ENCODE measurements around the gene KRTAP5-2.
"Not testable (repeated sequence)": the region's sequence is repeated elsewhere in the genome, so short reads cannot be mapped to it uniquely, and the experiment has no call there.

Gene KRTAP5-2, protein sequence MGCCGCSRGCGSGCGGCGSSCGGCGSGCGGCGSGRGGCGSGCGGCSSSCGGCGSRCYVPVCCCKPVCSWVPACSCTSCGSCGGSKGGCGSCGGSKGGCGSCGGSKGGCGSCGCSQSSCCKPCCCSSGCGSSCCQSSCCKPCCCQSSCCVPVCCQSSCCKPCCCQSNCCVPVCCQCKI

DNA sequence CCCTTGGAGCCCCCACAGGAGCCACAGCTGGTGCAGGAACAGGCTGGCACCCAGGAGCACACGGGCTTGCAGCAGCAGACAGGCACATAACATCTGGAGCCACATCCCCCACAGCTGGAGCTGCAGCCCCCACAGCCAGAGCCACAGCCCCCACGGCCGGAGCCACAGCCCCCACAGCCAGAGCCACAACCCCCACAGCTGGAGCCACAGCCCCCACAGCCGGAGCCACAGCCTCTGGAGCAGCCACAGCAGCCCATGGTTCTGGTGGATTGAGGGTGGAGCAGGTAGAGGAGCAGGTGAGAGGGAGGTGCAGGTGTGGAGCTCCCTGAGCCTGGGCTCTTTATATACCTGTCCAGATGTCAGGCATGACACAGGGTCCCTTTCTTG is at the start of gene KRTAP5-2:
Gene KRTAP5-2, minus strand, starts transcription at position 301 of the 387 bp plus-strand sequence. Its CDS starts 44 bp downstream, at position 257.
- no peak for DNase-seq

DNA sequence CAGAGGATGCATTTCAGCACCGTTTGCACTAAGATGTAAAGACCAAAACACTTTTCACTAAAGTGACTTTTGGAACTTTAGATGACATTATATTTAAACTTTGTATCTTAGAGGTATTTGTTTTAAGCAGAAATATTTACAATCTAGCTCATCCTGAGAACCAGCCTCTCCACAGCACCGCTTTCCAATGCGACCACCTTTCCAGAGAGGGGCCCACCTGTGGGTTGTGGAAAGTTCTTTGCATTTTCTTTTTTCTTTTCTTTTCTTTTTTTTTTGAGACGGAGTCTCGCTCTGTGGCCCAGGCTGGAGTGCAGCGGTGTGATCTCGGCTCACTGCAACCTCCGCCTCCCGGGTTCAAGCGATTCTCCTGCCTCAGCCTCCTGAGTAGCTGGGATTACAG is 48.4 kb upstream of the KRTAP5-2 start:
- DNase-seq, result not testable (repeated sequence)

GRCh38 chr11:1645357-1645821 is 47.3 kb upstream of the KRTAP5-2 start:
- DNase-seq, result no peak

DNA sequence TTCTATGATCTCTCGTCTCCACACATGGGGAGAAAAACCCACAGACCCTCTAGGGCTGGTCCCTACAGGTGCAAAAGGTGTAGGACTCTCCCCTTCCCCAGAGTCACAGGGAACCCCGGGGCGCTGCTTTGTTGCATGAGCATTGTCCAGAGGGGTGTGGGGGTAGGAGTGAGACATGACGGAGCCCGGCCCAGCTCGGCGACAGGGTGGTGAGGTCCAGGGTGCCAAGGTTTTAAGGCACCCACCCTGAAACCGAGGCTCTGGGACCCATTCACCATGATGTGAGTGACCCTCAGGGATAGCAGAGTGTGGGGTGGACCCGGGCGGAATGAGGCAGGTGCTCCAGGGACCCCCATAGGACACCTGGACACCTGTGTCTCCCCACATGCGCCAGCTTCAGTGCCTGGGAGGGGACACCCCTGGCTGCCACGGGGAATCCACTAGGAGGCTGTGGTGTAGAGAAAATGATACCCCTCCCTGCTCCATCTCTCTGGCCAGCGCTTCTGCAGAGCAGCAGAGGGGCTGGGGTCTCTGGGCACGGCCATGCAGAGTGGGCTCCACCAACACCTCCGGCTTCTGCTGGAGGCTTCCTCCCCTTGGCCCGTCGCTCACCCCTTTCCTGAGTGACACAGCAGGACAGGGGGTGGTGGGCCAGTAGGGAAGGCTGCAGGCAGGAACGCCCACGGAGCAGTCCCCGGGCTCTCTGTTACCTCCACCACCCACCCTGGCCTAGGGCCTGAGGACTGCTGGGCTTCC is 46.7 kb upstream of the KRTAP5-2 start:
- DNase-seq, result no peak

GRCh38 chr11:1643146-1643690 is 45.1 kb upstream of the KRTAP5-2 start:
- no peak for DNase-seq

DNA sequence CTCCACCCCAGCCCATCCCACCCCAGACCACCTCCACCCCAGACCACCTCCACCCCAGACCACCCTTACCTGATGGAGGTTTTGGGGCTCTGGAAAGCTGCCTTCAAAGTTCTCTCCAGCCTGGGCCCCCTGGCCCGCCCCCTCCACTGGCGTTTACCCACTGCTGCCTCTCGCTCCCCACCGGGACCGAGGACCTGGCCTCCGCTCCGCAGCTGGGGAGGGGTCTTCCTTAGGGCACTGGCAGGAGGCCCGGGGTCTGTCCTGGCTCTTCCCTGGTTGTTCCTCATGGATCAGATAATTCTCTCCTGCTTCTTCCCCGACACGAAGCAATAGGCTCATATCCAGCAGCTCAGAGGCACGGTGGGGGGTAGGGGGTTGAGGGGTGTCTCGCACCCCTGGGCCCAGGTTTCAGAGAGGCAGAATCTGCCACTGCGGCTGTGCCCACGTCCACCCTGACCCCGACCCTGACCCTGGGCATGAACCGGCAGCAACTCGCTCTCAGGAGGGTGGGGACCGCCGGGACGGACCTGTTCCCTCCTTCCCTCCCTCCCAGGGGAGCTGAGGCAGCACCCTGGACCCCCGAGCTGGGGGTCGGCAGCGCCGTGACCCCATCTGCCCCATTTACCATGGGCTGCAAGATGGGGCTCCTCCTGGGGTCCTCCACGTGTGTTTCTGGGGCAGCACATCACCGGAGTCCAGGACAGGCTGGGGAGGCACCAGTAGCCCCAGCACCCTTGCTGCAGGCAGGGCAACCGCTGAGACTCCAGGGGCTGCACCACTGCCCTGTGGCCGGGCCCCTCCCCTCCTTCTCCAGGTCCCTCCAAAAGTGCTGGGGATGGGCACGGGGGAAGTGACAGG is 44.4 kb upstream of the KRTAP5-2 start:
- DNase-seq, result no peak

- no peak for DNase-seq
These were observed 43.0 kb upstream of the KRTAP5-2 start for GRCh38 chr11:1641096-1641495.

DNA sequence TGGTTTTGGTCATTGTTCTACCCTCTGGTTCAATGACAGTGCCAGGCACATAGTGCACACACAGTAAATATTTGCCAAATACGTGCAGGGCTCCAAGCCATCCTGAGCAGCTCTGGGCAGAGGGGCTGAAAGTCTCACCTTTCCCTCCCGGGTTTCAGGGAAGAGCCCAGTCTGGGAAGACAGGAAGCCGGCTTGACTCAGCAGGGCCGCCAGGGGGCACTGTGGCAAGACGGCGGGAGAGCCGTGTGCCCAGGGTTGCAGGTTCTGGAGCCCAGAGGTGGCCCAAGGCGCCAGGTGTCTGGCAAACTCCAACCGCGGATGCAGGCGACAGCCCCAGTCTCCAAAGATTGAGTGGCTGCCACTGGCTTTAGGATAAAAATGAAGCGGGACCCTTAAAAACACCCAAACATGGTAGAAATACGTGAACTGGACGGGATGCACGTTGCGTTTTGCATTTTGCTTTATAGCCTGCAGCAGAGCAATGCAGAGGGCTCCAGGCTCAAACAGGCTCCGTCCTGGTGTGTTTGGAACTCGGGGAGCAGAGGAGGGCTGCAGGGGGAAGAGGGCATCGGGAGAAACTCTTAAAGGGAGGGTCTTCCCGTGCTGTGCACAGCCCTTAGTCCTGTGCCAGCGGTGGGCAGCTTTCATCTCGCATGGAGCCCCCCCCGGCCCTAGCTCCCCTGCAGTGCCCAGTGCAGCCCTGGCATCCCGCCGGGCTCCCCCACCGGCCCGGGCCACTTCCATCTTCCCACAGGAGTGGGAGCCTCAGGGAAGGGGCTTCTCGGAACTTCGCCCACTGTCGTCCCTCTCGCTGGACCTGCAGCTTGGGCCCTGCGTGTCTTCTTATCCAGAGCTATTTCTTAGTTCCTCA is 42.2 kb upstream of the KRTAP5-2 start:
- DNase-seq, result peak; percentile 42 to 88

DNA sequence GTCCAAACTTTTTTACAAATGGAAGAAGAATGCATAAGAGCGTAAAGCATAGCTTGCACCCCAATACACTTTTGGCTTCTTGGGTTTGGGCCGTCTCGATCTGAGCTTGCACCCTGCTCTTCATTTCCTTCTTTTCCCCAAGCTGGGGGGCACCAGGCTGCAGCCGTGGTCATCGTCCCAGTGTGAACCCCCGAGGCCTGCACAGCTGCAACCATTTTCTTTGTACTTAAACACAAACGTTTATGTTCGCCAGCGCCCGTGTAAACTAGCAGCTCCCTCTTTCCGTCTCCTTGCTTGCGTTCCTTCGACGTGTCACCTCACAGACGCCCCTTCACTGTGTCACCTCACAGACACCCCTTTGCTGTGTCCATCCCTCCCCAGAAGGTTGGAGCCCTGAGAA is 41.6 kb upstream of the KRTAP5-2 start:
- DNase-seq, result no peak

DNA sequence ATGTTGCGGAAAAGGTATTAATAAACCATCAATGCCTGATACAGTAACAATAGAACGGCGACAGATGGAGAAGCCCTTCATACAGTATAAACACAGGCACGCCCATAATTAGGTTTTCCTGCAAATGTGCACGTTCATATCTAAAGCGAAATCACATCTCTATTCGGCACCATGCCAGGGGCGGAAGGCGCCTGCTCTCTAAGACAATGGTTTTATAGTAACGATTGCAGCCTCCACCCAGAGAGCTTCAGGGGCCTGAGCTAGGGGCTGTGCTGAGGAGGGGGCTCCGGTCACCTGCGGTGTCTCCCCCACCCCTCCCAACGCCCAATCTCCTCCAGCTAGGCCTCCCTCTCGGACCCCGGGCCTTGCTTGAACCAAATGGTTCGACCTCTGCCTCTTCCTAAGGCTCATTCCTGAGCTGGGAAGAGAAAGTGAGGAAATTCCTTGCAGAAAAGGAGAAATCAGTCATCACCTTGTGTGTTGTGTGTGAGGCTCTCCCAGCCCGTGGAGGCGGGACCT is 41.1 kb upstream of the KRTAP5-2 start:
- peak; percentile 16 to 29 for DNase-seq

GRCh38 chr11:1638344-1638743 is 40.2 kb upstream of the KRTAP5-2 start:
- DNase-seq, result no peak

GRCh38 chr11:1637628-1638027 is 39.5 kb upstream of the KRTAP5-2 start:
- no peak for DNase-seq

DNA sequence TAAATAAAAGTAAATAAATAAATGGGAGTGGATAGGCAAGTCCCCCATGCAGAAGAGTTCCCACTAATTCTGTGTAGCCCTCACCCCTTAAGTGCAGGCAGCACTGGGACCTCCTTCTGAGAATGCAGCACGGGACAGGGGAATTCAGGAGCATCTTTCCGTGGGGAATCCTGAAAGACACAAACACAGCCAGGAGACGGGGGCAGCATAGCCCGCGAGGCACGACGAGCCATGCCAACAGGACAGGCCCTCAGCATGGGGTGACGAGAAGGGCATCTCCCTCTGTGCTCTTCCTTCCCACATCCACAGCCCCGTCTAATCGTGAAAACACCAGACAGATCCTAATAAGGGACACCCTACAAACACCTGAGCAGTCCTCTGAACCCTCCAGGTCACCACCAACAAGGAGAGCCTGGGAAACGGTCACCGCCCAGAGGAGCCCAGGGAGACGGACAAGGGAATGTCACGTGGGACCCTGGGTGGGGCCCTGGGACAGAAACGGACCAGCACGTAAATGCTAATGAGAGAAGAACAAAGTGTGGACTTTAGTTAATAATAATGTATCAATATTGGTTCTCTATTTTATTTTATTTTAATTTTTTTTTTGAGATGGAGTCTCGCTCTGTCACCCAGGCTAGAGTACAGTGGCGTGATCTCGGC is 38.3 kb upstream of the KRTAP5-2 start:
- no peak for DNase-seq

DNA sequence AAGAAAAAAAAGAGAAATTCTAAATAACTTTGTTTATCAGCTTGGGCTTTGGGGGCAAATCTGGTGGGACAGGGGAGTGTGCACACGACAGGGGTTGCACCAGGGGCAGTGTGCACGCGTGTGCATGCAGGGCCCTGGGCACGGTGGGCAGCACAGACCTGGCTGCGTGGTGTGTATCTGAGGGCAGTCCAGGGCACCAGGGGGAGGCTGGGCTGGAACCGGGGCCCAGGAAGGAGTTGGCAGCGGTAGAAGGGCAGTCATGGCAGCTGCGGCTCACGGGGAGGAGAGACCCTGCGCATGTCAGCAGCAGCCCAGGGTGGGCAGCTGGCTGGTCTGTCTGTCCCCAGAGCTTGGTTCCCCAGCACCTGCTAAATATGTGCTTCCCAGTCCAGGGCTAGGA is 35.8 kb upstream of the KRTAP5-2 start:
- no peak for DNase-seq

GRCh38 chr11:1632053-1632714 is 34.1 kb upstream of the KRTAP5-2 start:
- DNase-seq, result no peak

- no peak for DNase-seq
These were observed 33.0 kb upstream of the KRTAP5-2 start for GRCh38 chr11:1631066-1631568.

GRCh38 chr11:1630271-1630670 is 32.2 kb upstream of the KRTAP5-2 start:
- no peak for DNase-seq

- DNase-seq, result no peak
These were observed 31.5 kb upstream of the KRTAP5-2 start, which contains the start of gene KRTAP5-5 for GRCh38 chr11:1629326-1630185. Gene KRTAP5-5 (plus strand): TSS chr11:1629775. CDS start chr11:1629841, 66 bp downstream.

All from NCI-H526 (cell line).